Panc1 (cell line): ENCODE results near the gene ZNF398. TPM values are rescaled to one million over a fixed set of nuclear protein-coding genes. Genes with fewer than 3 reads are reported as not detected.

ENCODE experiments used
- ATAC-seq: fragments of 200-7000 bp; cut with Tn5 transposase; 2 replicates; pipeline ENCODE4 v1.9.1; 2020; ENCODE audit warnings: mild to moderate bottlenecking, moderate library complexity
- Bru-seq: library from RNA; stranded (reverse); fragments of 400-500 nt; gene quantifications from one replicate; lab custom pipeline; 2021; lab: Mats Ljungman, UMichigan
- BruChase-seq, 2 experiments: library from RNA; stranded (reverse); fragments of 400-500 nt; gene quantifications; one replicate each; lab custom pipeline; 2021; lab: Mats Ljungman, UMichigan
- BruUV-seq: library from RNA; stranded (reverse); fragments of 400-500 nt; replicated peaks from 2 replicates; lab custom pipeline; 2021; lab: Mats Ljungman, UMichigan
- CTCF ChIA-PET: fragments of 300-600 bp; sonication (Branson Sonifier 250); formaldehyde crosslinking; loops from one replicate; lab custom pipeline; 2022; ENCODE audit warnings: antibody characterized with exemption; lab: Charles Lee
- POLR2A ChIA-PET: fragments of 300-600 bp; sonication (Branson Sonifier 250); formaldehyde crosslinking; loops from one replicate; lab custom pipeline; 2022; ENCODE audit warnings: antibody characterized with exemption; lab: Charles Lee
- DNase-seq: peaks from one replicate; pipeline ENCODE4 v3.0.0-alpha.2; 2010; ENCODE audit warnings: low read depth, low spot score
- H3K27ac ChIP-seq: 2 replicates; pipeline ENCODE4 v1.5.1; 2011; ENCODE audit warnings: mild to moderate bottlenecking, low read length, inconsistent platforms
- H3K27me3 ChIP-seq: fragments of 200-500 bp; sonication (Bioruptor generic); 2 replicates; pipeline ENCODE4 v1.6.0; 2014; ENCODE audit warnings: low read length, inconsistent platforms; ENCODE audit not compliant: control insufficient read depth, insufficient read depth
- H3K36me3 ChIP-seq: fragments of 200-500 bp; sonication (Bioruptor generic); 2 replicates; pipeline ENCODE4 v1.5.1; 2014; ENCODE audit warnings: inconsistent platforms, mild to moderate bottlenecking, low read length, moderate library complexity; ENCODE audit not compliant: control insufficient read depth, insufficient read depth
- H3K4me1 ChIP-seq: 2 replicates; pipeline ENCODE4 v1.5.1; 2011; ENCODE audit warnings: inconsistent platforms, mild to moderate bottlenecking, low read length, moderate library complexity; ENCODE audit not compliant: control insufficient read depth, insufficient read depth
- H3K4me3 ChIP-seq, 2 experiments: 2 replicates each; pipeline ENCODE4 v1.5.1; 2011 to 2012; ENCODE audit warnings: low read depth in 2 of 2, low read length in 2 of 2, mild to moderate bottlenecking in 2 of 2, inconsistent platforms in 1 of 2, moderate library complexity in 1 of 2
- H3K9me3 ChIP-seq: fragments of 200-500 bp; sonication (Bioruptor generic); 2 replicates; pipeline ENCODE4 v1.5.1; 2014; ENCODE audit warnings: low read depth, mild to moderate bottlenecking, inconsistent platforms, low read length, moderate library complexity; ENCODE audit not compliant: control insufficient read depth, insufficient read depth
- CTCF ChIP-seq: fragments of 450-650 bp; IDR thresholded peaks from 2 replicates; pipeline ENCODE4 v1.5.1; 2017; ENCODE audit warnings: mild to moderate bottlenecking
- POLR2AphosphoS5 ChIP-seq: IDR thresholded peaks from 2 replicates; pipeline ENCODE4 v1.6.1; 2012; ENCODE audit warnings: mild to moderate bottlenecking, low read depth, low read length, moderate library complexity
- REST ChIP-seq, 2 experiments: IDR thresholded peaks; 2 replicates each; pipeline ENCODE4 v1.6.1; 2011 to 2012; ENCODE audit warnings: low read depth in 2 of 2, control low read depth in 1 of 2, low read length in 1 of 2, mild to moderate bottlenecking in 1 of 2, moderate library complexity in 1 of 2; ENCODE audit not compliant: insufficient read depth in 1 of 2
- SIN3A ChIP-seq: IDR thresholded peaks from 2 replicates; pipeline ENCODE4 v1.6.1; 2012; ENCODE audit warnings: low read depth, mild to moderate bottlenecking, low read length, moderate library complexity, borderline replicate concordance; ENCODE audit not compliant: insufficient read depth
- TCF7L2 ChIP-seq: IDR thresholded peaks from 2 replicates; pipeline ENCODE4 v1.6.1; 2011; ENCODE audit warnings: mild to moderate bottlenecking, low read depth, low read length, inconsistent platforms
- in situ Hi-C: cut with HindIII; loops from 2 replicates; pipeline ENCODE4 v1.10.0; 2016; ENCODE audit warnings: low sequenced_read_pairs, low pct_unique_long_range_greater_than_20kb
- intact Hi-C: fragments of 100-400 bp; cut with micrococcal nuclease; formaldehyde crosslinking; loops from one replicate; pipeline ENCODE4 v1.10.0; 2022; ENCODE audit not compliant: unreplicated experiment
- long read RNA-seq: library from polyadenylated mRNA; unstranded; transcript quantifications from one replicate; pipeline ENCODE4 v2.0.0, GENCODE V29; 2021; ENCODE audit not compliant: unreplicated experiment
- polyA plus RNA-seq: library from polyadenylated mRNA; unstranded; fragments of >200 nt; gene quantifications from one replicate; pipeline ENCODE4 v1.2.1, GENCODE V29; 2012; ENCODE audit warnings: missing spikeins; ENCODE audit not compliant: insufficient read length
- total RNA-seq: library from RNA; stranded (reverse); gene quantifications from one replicate; pipeline ENCODE4 v1.2.1, GENCODE V29; 2021; ENCODE audit not compliant: unreplicated experiment

The ZNF398 gene
- total RNA-seq = 14.1 TPM
- polyA plus RNA-seq = 9.8 TPM
- Bru-seq, nascent RNA = percentile 64 among the genes with signal in this experiment
- percentile 69 among the genes with signal in this experiment for BruChase-seq, experiment 1, labeled RNA remaining after a 2-hour chase
- BruChase-seq, experiment 2, labeled RNA remaining after a 6-hour chase = percentile 63 among the genes with signal in this experiment
- long read RNA-seq, transcript ZNF398-202 (6 exons, 2,860 nt) = major isoform, 9 of 30 reads
- long read RNA-seq, partial matches to known transcripts = 14 of 30 reads
- long read RNA-seq, other reads (novel, unspliced or antisense) = 7 of 30 reads

GRCh38 chr7:149147072-149147751 lies at the start of gene ZNF398:
ZNF398 (plus strand) TSS chr7:149147453; CDS start chr7:149147743, 290 bp downstream.
- intact Hi-C loops = no loop called here
- Histone ChIP-seq H3K9me3 (no peaks in the 10 kb centered on the region), H3K27ac (peak within 1 kb of the TSS; percentile 97), H3K27me3 (no peaks in the 10 kb centered on the region), H3K36me3 (no peaks in the 10 kb centered on the region; the same call in 1 of the 2 replicates), H3K4me1 (peaks cover 23% of the 10 kb centered on the region), H3K4me3 (peak within 1 kb of the TSS; percentile 72 to 95)
- ChIA-PET CTCF (interaction anchor here (0.7 to 1.6 kb wide), 2 partner anchors 21 to 22 kb away, joined by 3 to 5 read pairs; partner anchors contain the start of gene ZNF425), POLR2A (interaction anchor here (0.6 to 0.8 kb wide), 2 partner anchors 20 to 159 kb away, joined by 3 to 4 read pairs; no protein-coding TSS in a partner anchor)
- TF ChIP-seq POLR2AphosphoS5 = peak; percentile 57; the same call in 1 of the 2 replicates
- no peak for TF ChIP-seq REST (IDR thresholded peaks at IDR 0.05; ENCODE audit: insufficient read depth in 1 of 2, low read depth in 2 of 2, low read length in 1 of 2)
- TF ChIP-seq CTCF = peak; percentile 99
- peak; percentile 91; the same call in 1 of the 2 replicates for TF ChIP-seq SIN3A
- no peak for TF ChIP-seq TCF7L2
- in situ Hi-C loops = no loop called here
- no TSS peak for BruUV-seq
- ATAC-seq (peak; percentile 88), DNase-seq (no peak)

GRCh38 chr7:149099058-149099457 lies 48.2 kb upstream of the ZNF398 start:
- no peak overlapping the region for H3K4me3 ChIP-seq
- ChIA-PET CTCF (no interaction called here), POLR2A (no interaction called here)
- in situ Hi-C loops (no loop called here), intact Hi-C loops (no loop called here)
- no peaks in the 10 kb centered on the region for H3K36me3 ChIP-seq
- no peaks in the 10 kb centered on the region for H3K9me3 ChIP-seq
- no peak for DNase-seq
- no peaks in the 10 kb centered on the region for H3K27me3 ChIP-seq
- TF ChIP-seq SIN3A (no peak), POLR2AphosphoS5 (no peak), REST (IDR thresholded peaks at IDR 0.05; ENCODE audit: insufficient read depth in 1 of 2, low read depth in 2 of 2, low read length in 1 of 2) (no peak), CTCF (no peak), TCF7L2 (no peak)
- peak; percentile 29; the same call in 1 of the 2 replicates for ATAC-seq
- H3K27ac ChIP-seq = no peak overlapping the region
- no peaks in the 10 kb centered on the region for H3K4me1 ChIP-seq
- BruUV-seq = no TSS peak
